Stimulated activated CD4-positive, alpha-beta T cell treated with anti-CD3 and anti-CD28 coated beads, Interleukin-15, amount 100 ng/mL, for 1 hour (primary cell): Measurements from ENCODE around the gene EIF2B2.

ENCODE experiments used
- DNase-seq, 2 donors: peaks; one replicate each; pipeline ENCODE4 v3.0.0-alpha.2; 2020; ENCODE audit warnings: low read depth in 1 of 2, low spot score in 1 of 2

EIF2B2 gene

GRCh38 chr14:75041613-75042012, 38.9 kb downstream of the EIF2B2 start:
- DNase-seq = no peak

DNA sequence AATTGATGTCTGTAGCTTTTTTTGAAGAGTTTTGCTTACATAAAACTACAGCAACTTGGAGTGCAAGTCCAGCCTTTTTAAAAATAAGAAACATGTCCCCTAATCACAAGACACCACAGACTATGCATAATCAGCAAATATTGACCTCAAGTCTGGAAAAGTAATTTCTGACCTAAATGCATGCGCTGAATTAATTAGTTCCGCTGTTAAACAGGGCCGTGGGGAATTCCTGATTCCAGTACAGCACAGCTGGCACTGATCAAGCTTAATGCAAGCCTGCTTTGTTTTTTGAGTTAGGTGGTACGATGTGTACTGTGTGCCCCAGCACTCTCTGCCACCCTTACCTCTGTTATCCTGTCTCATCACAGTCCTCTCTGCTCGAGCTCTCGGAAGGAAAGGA, 39.3 kb downstream of the EIF2B2 start:
- no peak for DNase-seq

DNA sequence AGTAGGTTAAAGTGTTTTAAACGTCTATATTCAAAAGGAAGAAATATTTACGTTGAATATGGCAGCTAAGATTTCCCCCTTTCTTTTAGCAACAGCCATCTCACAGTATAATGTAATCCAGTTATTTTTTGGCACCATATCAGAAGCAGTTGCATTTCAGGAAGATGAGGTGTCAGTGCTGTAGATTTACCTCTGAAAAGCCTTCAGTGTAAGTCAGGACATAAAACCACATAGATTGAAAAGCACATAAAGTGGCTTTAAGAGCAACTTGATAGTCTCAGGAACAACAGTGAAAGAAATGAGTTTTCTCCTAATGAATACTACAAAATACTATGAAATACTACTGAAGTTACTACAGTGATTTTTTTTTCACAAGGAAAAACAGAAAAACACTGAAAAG, 41.6 kb downstream of the EIF2B2 start:
- no peak for DNase-seq

DNA sequence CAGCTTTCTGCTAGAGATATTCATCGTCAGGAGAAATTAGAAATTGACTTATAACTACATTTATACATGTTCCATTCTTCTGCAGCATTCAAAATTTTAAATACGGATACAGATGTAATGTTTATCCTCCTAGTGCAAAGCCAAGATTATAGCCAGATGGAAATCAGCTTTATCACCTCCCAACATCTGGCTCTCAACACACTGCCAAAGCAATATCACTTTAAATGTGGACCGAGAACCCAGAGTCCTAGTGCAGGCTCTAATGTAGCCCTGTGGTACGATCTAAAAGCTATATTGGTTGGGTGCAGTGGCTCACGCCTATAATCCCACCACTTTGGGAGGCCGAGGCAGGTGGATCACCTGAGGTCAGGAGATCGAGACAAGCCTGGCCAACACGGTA, 42.0 kb downstream of the EIF2B2 start:
- DNase-seq = no peak

- DNase-seq = no peak
Observed at GRCh38 chr14:75046275-75046674, 43.6 kb downstream of the EIF2B2 start.

- no peak for DNase-seq
Observed at GRCh38 chr14:75046899-75047298, 44.2 kb downstream of the EIF2B2 start.

DNA sequence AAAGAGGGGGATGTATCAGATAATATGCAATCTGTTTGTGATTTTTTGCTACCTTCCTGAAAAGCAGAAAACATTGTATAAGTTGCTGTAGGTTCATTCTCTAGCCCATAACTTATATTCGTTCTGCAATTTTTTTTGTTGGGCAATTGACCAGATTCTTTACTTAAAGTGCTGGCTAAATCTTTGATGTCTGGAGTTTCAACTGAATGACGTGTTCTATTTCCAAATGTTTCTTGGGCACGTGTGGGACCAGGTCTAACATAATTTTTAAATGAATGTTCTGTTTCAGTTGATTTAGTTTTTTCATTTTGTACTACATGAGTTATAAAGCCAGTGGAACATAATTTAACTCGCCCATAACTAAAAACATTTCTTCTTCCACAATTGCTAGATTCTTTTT, 44.8 kb downstream of the EIF2B2 start:
- no peak for DNase-seq

DNA sequence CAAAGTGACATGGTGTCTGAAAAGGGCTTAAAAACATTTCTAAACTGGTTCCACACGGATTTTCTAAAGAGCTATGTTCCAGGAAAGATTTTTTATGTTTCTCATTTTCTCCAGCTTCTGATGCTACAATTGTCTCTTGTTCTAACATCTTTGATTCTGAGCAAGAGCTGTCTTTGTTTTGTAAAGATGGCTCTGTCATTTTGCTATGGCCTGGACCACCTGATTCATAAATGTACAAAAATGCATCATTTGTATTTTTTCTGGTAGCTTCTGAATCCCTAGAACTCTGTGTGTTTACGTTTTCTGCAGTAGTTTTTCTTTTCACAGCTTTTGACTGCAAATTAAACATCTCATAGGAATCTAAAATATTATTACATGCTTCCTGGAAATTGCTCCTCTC, 45.4 kb downstream of the EIF2B2 start:
- DNase-seq = no peak

GRCh38 chr14:75049136-75049535, 46.4 kb downstream of the EIF2B2 start:
- no peak for DNase-seq

DNA sequence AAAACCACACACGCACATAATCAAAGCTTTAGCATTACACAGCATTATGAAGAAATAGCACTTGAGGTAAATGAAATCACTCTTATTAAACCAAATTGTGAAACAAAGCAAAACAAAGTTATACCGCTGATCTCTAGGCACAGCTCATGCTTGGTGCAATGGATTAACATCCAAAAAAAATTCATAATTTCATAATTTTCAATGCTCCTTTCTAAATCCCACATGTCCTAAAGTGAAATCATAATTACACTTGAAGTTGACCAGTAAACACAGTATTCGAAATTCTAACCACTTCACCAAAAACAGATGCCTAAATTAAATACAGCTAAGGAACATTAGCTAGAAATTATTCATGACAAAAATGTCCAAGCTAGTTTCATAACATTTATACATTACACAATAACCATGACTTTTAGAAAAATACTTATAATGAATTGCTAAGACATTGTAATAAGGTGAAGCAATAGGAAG, 47.0 kb downstream of the EIF2B2 start:
- no peak for DNase-seq

GRCh38 chr14:75050852-75051555, 48.3 kb downstream of the EIF2B2 start, which contains the start of gene MLH3:
MLH3 (minus strand) TSS chr14:75051467; CDS start chr14:75049655, 1,812 bp downstream.
- DNase-seq = peak; percentile 60 to 72

DNA sequence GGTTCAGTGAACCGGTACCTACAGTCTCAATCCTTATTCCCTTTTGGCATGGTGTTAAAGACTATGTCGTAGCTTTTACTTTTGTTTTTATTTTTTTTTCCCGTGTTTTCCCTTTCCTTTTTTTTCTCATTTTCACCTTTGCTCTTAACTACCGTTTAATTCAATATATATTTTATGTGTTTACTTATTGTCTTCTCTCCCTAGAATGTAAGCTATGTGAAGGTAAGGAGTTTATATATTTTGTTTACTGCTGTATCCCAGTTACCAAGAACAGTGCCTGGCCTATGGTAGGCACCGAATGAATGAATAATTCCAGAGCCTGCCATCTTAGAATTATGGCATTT, 48.8 kb downstream of the EIF2B2 start:
- no peak for DNase-seq

DNA sequence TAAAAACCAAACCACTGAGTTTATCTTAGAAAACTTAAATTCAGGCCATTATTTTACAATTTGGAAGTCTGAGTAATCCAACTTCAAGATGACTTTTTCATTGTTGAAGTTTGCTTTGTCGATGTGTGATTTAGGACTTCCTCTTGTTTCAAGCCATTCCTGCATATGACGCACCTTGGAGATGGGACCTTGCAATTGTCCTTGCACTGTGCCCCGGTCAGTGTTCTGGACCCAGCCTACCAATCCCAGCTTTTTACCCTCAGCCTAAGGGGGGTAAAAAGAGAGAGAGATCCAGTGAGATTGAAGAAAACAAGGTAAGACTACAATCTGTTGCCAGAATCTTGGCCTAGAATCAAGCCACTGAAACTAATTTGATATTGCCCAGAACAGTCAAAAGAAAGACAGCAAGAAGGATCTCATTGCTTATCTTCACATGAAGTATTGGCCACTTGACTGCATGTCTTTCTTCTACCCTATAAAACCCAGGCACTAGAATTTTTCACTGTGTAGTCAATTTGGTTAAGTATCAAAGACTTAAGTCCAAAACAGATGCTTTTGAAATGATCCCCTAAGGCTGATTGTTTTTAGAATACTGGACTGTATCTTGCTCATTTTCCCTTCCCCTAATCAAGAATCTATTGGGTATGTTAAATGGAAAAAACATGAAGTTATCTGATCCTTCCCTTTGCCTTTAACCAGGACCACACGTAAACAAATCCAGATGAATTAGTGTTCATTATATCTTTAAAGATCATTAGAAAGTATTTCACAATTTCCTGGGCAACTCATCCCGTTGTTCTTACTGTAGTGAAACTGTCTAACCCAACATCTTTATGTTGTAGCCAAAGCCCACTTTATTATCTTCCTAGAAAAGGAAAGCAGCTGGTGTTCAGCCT, 50.9 kb downstream of the EIF2B2 start:
- DNase-seq = no peak

DNA sequence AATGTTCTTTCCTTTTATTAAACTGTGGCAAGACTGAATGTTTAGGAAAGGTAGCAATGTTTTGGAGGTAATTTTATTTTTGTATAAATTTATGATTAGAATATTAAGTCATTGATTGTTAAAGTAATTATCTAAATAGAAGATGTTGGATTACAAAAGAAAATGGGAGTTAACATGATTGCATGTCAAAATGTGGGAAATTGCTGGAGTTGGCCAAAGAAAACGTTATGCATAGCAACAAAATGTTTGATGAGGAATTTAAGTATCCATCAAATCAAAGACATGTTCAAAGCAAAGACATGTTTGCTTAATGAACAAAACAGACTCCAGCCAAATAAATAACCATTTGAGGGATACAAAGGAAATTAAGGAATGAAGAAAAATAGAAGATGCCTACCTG, 51.7 kb downstream of the EIF2B2 start:
- DNase-seq = no peak

- no peak for DNase-seq
Observed at GRCh38 chr14:75059642-75060041, 56.9 kb downstream of the EIF2B2 start.

DNA sequence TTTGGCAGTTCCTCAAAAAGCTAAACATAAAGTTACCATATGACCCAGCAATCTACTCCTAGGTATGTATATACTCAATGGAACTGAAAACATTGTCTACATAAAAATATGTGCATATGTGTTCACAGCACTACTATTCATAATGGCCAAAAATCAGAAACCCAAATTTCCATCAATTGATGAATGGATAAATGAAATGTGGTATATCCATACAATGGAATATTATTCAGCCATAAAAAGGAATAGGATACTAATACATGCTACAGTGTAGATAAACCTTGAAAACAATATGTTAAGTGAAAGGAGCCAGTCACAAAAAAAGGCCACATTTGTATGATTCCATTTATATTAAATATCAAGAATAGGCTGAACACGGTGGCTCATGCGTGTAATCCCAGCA, 57.7 kb downstream of the EIF2B2 start:
- DNase-seq = no peak
